Activated CD4-positive, alpha-beta T cell treated with anti-CD3 and anti-CD28 coated beads, Interleukin-2, amount 50 U/mL, for 48 hours (primary cell): ENCODE results near the gene TOM1L2.

ENCODE experiments used
- DNase-seq, 2 experiments: peaks; one replicate each; pipeline ENCODE4 v3.0.0-alpha.2; 2020

The TOM1L2 gene

DNA sequence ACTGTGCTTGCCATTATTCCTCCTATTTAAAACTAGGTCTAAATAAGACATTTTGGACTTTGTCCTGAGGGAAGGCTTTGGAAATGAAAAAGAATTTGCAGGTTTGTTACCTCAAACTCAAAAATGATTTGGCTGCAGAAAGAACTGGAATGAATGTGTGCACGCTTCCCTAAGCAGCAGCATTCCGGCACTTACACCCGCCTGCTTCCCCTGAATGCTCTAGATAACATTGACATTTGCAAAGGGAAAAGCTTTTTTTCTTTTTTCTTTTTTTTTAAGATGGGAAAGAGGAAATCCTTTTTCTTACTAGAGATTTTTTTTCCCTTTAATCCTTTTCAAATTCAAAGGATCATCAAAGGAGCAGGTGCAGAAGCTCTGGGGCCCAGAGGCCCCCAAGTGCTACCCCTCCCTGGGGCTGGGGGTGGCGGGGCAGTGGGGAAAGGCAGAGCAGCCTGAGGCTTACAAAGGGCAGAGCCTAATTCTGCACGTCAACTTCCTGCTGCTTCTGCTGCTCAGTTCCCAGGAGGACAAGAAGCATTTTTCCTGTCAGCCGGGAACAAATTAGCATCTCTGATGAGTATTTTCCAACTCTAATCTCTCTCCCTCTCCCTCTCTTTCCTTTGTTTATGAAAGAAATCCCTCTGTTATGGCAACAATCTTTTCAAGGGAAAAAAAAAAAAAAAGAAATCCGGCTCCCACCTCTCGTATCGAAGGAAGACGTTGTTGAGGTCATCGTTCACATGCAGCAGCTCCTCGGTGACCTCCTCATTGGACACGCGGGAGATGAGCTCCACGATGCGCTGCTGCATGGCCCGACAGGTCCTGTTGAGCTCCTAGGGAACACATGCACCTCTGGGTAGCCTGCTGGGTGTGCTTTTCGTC lies 103.3 kb downstream of the TOM1L2 start:
- DNase-seq: no peak

DNA sequence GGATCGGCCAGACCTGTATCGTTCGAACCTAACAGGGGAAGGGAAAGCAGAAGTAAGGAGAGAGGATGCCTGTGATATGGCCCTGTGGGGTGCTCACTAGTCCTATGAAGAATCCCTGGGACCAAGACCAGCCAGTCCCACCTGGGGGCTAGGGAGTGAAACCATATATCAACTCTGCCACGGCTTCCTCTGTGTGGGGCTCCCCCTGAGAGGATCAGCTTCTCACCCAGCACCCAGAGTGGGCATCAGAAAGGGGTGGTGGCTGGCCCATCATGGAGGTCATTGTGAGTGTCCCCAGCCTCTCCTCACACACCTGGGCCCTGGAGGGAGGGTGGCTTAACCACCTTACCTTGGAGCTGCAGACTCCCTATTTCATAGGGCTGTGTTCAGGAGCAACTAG lies 105.3 kb downstream of the TOM1L2 start:
- no peak for DNase-seq

DNA sequence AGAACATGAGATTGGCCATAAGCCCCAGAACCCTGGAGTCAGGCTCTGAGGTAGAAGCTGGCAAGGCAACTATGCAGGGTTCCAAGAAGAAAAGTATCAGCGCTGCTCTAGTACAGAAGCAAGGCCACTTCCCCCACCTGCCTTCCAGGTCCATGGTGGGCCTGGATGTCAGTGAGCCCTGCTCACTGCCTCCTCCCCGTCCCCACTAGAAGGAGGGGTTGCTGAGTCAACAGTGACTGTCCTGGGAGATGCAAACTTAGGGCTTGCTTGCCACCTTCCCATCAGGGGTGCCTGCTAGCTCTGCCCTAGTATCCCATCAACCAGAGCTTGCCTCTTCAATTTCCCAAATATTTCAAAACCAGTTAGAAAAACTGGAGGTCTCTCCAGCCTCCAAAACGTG lies 105.8 kb downstream of the TOM1L2 start:
- no peak for DNase-seq

- DNase-seq: no peak
Measured at GRCh38 chr17:17865035-17865434, 107.2 kb downstream of the TOM1L2 start.

DNA sequence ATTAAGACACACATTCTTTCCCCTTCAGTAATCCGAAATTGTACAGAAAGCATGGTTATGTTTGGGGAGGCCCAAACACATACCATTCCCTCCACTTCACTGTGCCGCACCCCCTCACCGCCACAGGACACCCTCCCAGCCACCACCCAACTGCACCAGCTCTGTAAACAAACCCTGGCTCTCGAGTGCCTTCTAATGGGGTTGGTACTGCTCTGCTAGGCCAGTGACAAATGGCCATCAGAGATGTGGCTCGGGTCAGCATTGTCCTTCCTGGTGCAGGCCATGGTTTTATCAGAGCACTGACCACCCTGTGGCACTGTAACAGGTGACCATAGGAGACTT lies 111.5 kb downstream of the TOM1L2 start:
- no peak for DNase-seq

DNA sequence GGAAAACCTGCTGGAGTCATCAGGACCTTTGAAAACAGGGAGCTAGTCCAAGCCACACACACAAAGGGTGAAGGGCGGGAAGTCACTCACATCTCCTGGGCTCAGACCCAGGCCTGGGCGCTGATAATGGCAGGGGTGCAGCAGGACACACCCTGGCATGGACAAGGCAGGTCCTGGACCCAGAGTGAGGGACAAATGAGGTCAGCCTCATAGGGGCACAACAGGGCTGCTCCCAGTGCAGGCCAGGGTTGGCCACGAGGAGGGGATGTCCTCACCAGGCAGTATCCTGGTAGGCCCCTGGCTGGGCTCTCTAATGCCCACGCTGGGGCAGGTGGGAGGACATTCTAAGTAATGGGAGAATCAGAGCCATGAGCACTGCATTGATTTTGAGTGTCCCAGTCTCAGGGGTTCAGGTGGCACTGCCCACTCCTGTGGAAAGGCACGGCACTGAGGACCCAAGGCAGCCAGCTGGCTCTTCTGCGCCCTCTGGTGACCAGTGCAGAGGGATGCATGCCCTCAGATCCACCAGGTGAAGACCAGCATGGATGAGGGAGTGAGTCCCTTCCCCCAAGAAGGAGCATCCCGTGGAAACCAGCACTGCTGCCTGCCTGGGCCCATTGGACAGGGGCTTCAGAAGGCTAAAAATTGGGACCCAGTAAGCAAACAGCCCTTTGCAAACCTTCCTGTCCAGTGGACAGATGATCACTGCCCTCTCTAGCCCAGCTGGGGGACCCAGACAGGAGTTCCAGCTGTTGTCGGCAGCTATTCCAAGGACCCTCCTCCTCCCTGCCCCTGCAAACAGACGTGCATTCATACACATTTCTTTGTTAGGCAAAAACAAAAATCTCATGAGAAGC lies 112.1 kb downstream of the TOM1L2 start:
- peak; percentile 68 to 76 for DNase-seq

DNA sequence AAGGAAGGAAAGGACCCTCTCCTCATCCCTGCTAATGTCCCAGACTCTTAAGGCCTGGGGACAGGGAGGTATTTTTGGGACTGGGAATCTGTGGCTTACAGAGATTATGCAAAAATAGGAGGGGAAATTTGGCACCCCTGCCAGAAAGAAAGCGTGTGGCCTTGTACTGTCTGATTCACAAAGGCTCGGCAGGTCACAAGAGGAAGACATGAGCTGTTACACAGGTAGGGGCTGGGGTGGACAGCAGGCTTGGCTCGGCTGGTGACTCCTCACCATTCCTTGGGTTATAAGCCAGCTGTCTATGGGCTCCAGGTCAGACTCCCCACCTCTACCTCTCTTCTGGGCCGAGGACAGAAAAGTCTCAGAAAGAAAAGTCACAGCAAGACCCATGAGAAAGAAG lies 114.7 kb downstream of the TOM1L2 start:
- no peak for DNase-seq

GRCh38 chr17:17856386-17856785 lies 115.8 kb downstream of the TOM1L2 start:
- no peak for DNase-seq

DNA sequence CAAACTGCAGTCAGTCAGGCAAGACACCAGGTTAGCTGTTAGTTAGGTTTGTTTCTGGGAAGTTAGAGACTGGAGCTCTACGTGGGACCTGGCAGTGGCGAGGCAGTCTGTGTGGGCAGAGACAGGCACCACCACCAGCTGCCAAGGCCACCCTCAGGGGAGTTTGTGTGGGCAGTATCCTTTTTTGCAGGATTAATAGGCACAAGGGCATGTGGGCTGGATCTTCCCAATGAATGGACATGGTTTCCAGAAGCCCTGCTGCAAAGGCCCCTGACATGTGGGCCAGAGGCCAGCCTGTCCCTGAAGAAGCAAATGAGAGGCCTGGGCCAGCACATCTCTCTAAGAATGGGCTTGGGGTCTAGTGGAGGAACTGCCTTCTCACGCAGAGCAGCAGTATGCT lies 116.2 kb downstream of the TOM1L2 start:
- DNase-seq: no peak

DNA sequence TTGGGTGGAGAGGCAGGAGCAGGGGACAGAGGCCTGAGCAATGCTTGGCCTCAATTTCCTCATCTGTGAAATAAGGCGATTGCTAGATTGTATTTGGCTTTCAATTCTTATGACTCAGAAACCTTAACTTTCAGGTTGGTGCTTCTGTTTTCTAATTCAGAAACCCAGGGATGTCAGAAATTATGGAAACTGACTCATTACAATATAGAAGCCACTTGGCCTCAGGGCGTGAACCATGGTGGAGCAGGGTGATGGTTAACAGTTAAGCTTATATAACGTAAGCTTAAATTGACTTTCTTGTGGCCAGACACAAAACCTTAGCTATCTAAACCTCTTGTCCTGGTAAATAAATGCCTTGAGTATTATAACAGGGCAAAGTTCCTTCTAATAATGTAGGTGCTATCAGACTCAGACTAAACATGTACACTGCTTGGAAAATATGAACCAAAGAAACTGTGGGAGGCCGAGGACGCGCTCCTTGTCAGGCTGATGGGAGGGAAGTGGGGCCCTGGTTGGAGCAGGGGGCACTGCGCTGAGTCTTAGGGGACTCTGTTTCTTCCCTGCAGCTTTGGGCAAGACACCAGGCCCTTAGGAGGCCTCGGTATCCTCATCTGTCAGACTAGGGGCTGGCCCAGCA lies 118.3 kb downstream of the TOM1L2 start:
- DNase-seq: peak; percentile 58 to 72

- DNase-seq: no peak
Measured at GRCh38 chr17:17852930-17853329, 119.3 kb downstream of the TOM1L2 start.

GRCh38 chr17:17851103-17852002 lies 120.8 kb downstream of the TOM1L2 start:
- no peak for DNase-seq

- DNase-seq: peak; percentile 70 to 77
Measured at GRCh38 chr17:17849845-17850373, 122.3 kb downstream of the TOM1L2 start.

- peak; percentile 86 to 92 for DNase-seq
Measured at GRCh38 chr17:17849147-17849820, 122.9 kb downstream of the TOM1L2 start.

- no peak for DNase-seq
Measured at GRCh38 chr17:17848311-17849082, 123.7 kb downstream of the TOM1L2 start.

GRCh38 chr17:17847726-17848125 lies 124.5 kb downstream of the TOM1L2 start:
- DNase-seq: no peak

- DNase-seq: no peak
Measured at GRCh38 chr17:17847118-17847689, 125.0 kb downstream of the TOM1L2 start.

GRCh38 chr17:17846645-17847044 lies 125.6 kb downstream of the TOM1L2 start:
- no peak for DNase-seq

DNA sequence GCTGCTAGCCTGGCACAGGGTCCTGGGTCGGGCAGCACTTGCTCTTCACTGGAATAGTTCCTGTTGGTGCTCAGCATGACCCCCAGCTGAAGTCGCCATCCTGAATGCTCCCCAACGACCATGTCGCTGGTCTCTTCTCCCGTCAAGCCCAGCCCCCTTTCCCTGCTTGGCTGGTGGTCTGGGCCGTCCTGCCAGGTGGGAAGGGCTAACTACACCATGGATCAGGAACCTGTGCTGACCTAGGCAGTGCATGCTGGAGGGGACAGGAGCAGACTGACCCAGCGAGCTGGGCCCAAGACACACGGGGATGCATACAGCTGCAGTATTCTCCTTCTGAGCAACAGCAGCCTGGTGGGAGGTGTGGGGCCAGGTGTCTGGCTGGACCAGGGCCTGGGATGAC lies 126.2 kb downstream of the TOM1L2 start:
- no peak for DNase-seq

GRCh38 chr17:17845046-17845775 lies 127.0 kb downstream of the TOM1L2 start:
- no peak for DNase-seq
